Sigmoid colon (tissue), 4 donors: ENCODE data around the gene MORN5.

Source experiments
- EP300 ChIP-seq, 4 donors: sonication (generic); formaldehyde crosslinking; IDR thresholded peaks; one replicate each; pipeline ENCODE4 v1.6.1; 2017; ENCODE audit warnings: antibody characterized with exemption in 4 of 4
- POLR2A ChIP-seq, 2 donors: fragments of 450-650 bp; IDR thresholded peaks; one replicate each; pipeline ENCODE4 v1.6.1; 2016; ENCODE audit warnings: antibody characterized with exemption in 2 of 2, mild to moderate bottlenecking in 2 of 2, moderate library complexity in 2 of 2
- POLR2AphosphoS5 ChIP-seq, 4 donors: sonication (generic); formaldehyde crosslinking; IDR thresholded peaks; one replicate each; pipeline ENCODE4 v1.6.1; 2017; ENCODE audit warnings: antibody characterized with exemption in 4 of 4
- TF ChIP-seq, protein P1 (sequence below), 4 experiments: fragments of 450-650 bp in 3 of 4; fragments of 200-600 bp in 1 of 4; IDR thresholded peaks; one replicate each; pipeline ENCODE4 v1.5.1; 2016 to 2019; ENCODE audit warnings: antibody characterized with exemption in 4 of 4, mild to moderate bottlenecking in 3 of 4, moderate library complexity in 2 of 4

DNA sequence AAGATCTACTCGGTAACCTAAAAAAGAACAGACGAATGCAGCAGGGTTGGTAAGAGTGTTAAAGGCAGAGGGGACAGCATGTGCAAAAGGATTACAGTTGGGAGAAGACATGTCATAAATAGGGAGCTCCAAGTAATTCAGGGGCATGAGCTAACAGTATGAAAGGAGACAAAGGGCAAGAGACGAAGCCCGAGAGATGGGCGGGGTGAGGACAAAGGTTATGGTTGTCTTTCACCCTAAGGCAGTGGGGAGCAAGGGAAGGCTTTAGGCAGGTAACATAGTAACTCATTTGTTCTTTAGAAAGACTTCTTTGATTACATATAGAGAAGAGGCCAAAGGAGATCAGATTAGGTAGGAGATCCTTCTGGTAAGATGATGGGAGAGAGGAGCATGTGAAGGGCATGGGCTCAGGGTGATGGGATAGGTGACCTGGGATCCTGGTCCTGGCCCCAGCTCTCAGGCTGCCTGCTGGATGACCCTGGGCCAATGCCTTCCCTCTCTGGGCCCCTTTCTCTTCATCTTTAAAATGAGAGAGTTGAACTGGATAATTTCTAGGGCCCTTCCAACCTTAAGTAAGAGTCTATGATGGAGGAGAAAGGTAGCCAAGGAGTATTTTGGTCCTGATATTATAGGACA lies 19.5 kb downstream of the MORN5 start:
- TF ChIP-seq, protein P1, sequence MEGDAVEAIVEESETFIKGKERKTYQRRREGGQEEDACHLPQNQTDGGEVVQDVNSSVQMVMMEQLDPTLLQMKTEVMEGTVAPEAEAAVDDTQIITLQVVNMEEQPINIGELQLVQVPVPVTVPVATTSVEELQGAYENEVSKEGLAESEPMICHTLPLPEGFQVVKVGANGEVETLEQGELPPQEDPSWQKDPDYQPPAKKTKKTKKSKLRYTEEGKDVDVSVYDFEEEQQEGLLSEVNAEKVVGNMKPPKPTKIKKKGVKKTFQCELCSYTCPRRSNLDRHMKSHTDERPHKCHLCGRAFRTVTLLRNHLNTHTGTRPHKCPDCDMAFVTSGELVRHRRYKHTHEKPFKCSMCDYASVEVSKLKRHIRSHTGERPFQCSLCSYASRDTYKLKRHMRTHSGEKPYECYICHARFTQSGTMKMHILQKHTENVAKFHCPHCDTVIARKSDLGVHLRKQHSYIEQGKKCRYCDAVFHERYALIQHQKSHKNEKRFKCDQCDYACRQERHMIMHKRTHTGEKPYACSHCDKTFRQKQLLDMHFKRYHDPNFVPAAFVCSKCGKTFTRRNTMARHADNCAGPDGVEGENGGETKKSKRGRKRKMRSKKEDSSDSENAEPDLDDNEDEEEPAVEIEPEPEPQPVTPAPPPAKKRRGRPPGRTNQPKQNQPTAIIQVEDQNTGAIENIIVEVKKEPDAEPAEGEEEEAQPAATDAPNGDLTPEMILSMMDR (IDR thresholded peaks at IDR 0.05), result no peak
- no peak for TF ChIP-seq POLR2AphosphoS5 (IDR thresholded peaks at IDR 0.05)
- TF ChIP-seq EP300 (IDR thresholded peaks at IDR 0.05), result no peak
- TF ChIP-seq POLR2A (IDR thresholded peaks at IDR 0.05), result no peak
